ENCODE data around the gene TMEM255B.
"Not testable (repeated sequence)": the region's sequence is repeated elsewhere in the genome, so short reads cannot be mapped to it uniquely, and the experiment has no call there.

Gene TMEM255B

GRCh38 chr13:113758651-113759524 is at the start of gene TMEM255B:
Gene TMEM255B (plus strand): TSS chr13:113759226. CDS start chr13:113759270, 44 bp downstream.
- DNase-seq = no peak

GRCh38 chr13:113722921-113723320 is 36.1 kb upstream of the TMEM255B start:
- no peak for DNase-seq

GRCh38 chr13:113723410-113724015 is 35.5 kb upstream of the TMEM255B start:
- DNase-seq = no peak

- DNase-seq = no peak
Observed at GRCh38 chr13:113724016-113724758, 34.8 kb upstream of the TMEM255B start.

- no peak for DNase-seq
Observed at GRCh38 chr13:113724780-113725315, 34.2 kb upstream of the TMEM255B start.

GRCh38 chr13:113725329-113726105 is 33.5 kb upstream of the TMEM255B start:
- not testable (repeated sequence) for DNase-seq

GRCh38 chr13:113726106-113726821 is 32.8 kb upstream of the TMEM255B start:
- not testable (repeated sequence) for DNase-seq

- DNase-seq = no peak
Observed at GRCh38 chr13:113726961-113727411, 32.0 kb upstream of the TMEM255B start.

- no peak for DNase-seq
Observed at GRCh38 chr13:113728571-113729054, 30.4 kb upstream of the TMEM255B start.

- DNase-seq = no peak
Observed at GRCh38 chr13:113729187-113730019, 29.6 kb upstream of the TMEM255B start.

GRCh38 chr13:113730258-113730691 is 28.8 kb upstream of the TMEM255B start:
- no peak for DNase-seq

GRCh38 chr13:113730831-113731191 is 28.2 kb upstream of the TMEM255B start:
- DNase-seq = no peak

GRCh38 chr13:113731192-113732175 is 27.5 kb upstream of the TMEM255B start:
- no peak for DNase-seq

GRCh38 chr13:113732176-113732960 is 26.7 kb upstream of the TMEM255B start:
- DNase-seq = no peak

- DNase-seq = no peak
Observed at GRCh38 chr13:113732961-113733950, 25.8 kb upstream of the TMEM255B start.

- DNase-seq = no peak
Observed at GRCh38 chr13:113734099-113734825, 24.8 kb upstream of the TMEM255B start.

- no peak for DNase-seq
Observed at GRCh38 chr13:113734826-113735125, 24.2 kb upstream of the TMEM255B start.
